ENCODE measurements around the gene HLA-DQA1.

- TF ChIP-seq ARNTL (CRISPR knock-in tag; IDR thresholded peaks at IDR 0.05; ENCODE audit: borderline replicate concordance, low read depth) (no peak), TCF4 (CRISPR knock-in tag; IDR thresholded peaks at IDR 0.05; ENCODE audit: borderline replicate concordance) (no peak), ZFP3 (CRISPR knock-in tag; IDR thresholded peaks at IDR 0.05) (no peak), ESRRG (CRISPR knock-in tag; IDR thresholded peaks at IDR 0.05) (no peak), ZC3H10 (CRISPR knock-in tag; IDR thresholded peaks at IDR 0.05) (no peak), ZFP30 (CRISPR knock-in tag; IDR thresholded peaks at IDR 0.05) (no peak), BACH2 (CRISPR knock-in tag; IDR thresholded peaks at IDR 0.05; ENCODE audit: borderline replicate concordance) (no peak), GLIS3 (CRISPR knock-in tag; IDR thresholded peaks at IDR 0.05) (no peak), TSHZ2 (CRISPR knock-in tag; IDR thresholded peaks at IDR 0.05) (no peak)
These were observed 15.8 kb upstream of the HLA-DQA1 start for GRCh38 chr6:32621372-32621771.

Data from SK-N-SH treated with all-trans-retinoic acid at 6 μM for 48 hours (cell line).